ENCODE measurements around the gene CALD1. TPM values are rescaled to one million over a fixed set of nuclear protein-coding genes. Genes with fewer than 3 reads are reported as not detected.

CALD1 gene
- polyA plus RNA-seq, 2 of the 4 experiments (the other 2 are of a cell fraction), result 136 to 150 TPM

DNA sequence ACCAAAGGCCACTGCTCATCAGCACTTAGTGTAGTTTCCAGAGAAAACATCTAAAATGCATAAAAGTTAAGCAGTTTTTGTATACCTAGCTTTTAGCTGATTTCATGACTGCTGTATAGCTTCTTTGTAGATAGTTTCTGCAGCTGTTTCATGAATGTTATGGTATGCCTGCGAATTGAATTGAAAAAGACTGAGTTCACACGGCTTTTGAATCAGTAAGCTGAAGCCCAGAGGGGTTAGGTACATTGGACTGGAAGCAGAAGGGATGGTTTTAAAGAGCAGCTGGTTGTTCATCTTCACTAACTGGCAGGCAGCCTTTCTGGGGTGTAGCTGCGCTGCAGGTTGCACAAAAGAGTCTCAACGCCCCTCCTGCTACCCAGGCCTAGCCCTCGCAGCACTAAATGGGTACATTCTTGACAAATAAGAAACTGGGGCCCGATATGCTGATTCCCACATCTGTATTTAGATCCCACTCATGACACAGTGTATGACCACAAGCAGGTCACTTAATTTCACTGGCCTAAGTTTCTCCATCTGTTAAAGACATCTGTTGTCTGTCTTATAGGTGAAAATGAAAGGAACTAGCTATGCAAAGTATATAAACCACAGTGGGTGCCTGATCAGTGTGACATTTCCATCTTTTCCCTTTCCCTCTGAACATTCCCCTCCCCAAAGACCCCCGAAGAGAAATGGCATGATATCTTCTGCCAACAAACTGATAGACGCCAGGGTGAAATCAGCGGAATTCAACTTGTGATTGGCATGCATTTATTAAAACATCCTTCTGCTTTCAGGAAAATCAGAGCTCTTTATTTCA is 120.9 kb downstream of the CALD1 start:
- peaks cover 53% of the 10 kb centered on the region for H3K4me1 ChIP-seq
- DNase-seq (ENCODE audit: low read depth in 1 of 2, low spot score in 1 of 2), result no peak

GRCh38 chr7:134901389-134902020 is 122.1 kb downstream of the CALD1 start:
- POLR2A ChIA-PET, result interaction anchor here (1.5 kb wide), 1 partner anchor 11 kb away, joined by 5 read pairs; no protein-coding TSS in a partner anchor
- ATAC-seq, result peak; percentile 21 to 55; a peak in 4 of 6 replicates
- no peak for FAIRE-seq
- Histone ChIP-seq H3K4me3 (0 out of 3 replicates have a peak overlapping the region, but pooled peaks have one; percentile 7), H3K4me2 (peak overlapping the region; percentile 95), H3K9me3 (peaks cover 4% of the 10 kb centered on the region; the same call in 2 of the 3 replicates), H3K27ac (peak overlapping the region; percentile 86), H3K4me1 (peaks cover 53% of the 10 kb centered on the region)
- TF ChIP-seq KDM1A (IDR thresholded peaks at IDR 0.05; ENCODE audit: low read depth), result no peak
- no peak for TF ChIP-seq GATA3 (IDR thresholded peaks at IDR 0.05; ENCODE audit: borderline replicate concordance)
- no peak for TF ChIP-seq FOXS1 (CRISPR knock-in tag; IDR thresholded peaks at IDR 0.05)
- no peak for TF ChIP-seq ZFP36 (IDR thresholded peaks at IDR 0.05; ENCODE audit: borderline replicate concordance, partially characterized antibody)
- TF ChIP-seq EHF (CRISPR knock-in tag; IDR thresholded peaks at IDR 0.05), result no peak
- no peak for TF ChIP-seq MAFK (IDR thresholded peaks at IDR 0.05; ENCODE audit: partially characterized antibody)
- no peak for TF ChIP-seq POLR2A (IDR thresholded peaks at IDR 0.05; ENCODE audit: low read length)
- TF ChIP-seq NPAS2 (CRISPR knock-in tag; IDR thresholded peaks at IDR 0.05; ENCODE audit: borderline replicate concordance), result no peak
- TF ChIP-seq HOXB13 (CRISPR knock-in tag; IDR thresholded peaks at IDR 0.05; ENCODE audit: low read depth), result no peak
- TF ChIP-seq ZSCAN20 (CRISPR knock-in tag; IDR thresholded peaks at IDR 0.05), result no peak
- TF ChIP-seq NFE2L2 (conservative IDR thresholded peaks at IDR 0.05; ENCODE audit: low read length), result no peak
- TF ChIP-seq, protein P1, sequence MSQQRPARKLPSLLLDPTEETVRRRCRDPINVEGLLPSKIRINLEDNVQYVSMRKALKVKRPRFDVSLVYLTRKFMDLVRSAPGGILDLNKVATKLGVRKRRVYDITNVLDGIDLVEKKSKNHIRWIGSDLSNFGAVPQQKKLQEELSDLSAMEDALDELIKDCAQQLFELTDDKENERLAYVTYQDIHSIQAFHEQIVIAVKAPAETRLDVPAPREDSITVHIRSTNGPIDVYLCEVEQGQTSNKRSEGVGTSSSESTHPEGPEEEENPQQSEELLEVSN (IDR thresholded peaks at IDR 0.05; ENCODE audit: borderline replicate concordance, low read depth), result no peak
- TF ChIP-seq HDAC2 (IDR thresholded peaks at IDR 0.05), result no peak
- TF ChIP-seq, protein P2, sequence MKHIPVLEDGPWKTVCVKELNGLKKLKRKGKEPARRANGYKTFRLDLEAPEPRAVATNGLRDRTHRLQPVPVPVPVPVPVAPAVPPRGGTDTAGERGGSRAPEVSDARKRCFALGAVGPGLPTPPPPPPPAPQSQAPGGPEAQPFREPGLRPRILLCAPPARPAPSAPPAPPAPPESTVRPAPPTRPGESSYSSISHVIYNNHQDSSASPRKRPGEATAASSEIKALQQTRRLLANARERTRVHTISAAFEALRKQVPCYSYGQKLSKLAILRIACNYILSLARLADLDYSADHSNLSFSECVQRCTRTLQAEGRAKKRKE (CRISPR knock-in tag; IDR thresholded peaks at IDR 0.05; ENCODE audit: low read depth), result no peak
- TF ChIP-seq ZNF302 (CRISPR knock-in tag; IDR thresholded peaks at IDR 0.05), result no peak
- TF ChIP-seq ZC3H11A (IDR thresholded peaks at IDR 0.05), result no peak
- no peak for TF ChIP-seq HEYL (CRISPR knock-in tag; IDR thresholded peaks at IDR 0.05)
- peak in 1 of 2 experiments; percentile 47 for DNase-seq (ENCODE audit: low read depth in 1 of 2, low spot score in 1 of 2)
- CTCF ChIA-PET, result interaction anchor here (0.9 to 3.0 kb wide), 8 partner anchors 10 to 354 kb away, joined by 3 to 10 read pairs (median 3); partner anchors contain the start of gene AGBL3
- 32% methylated on average over 4 of the region's 4 CpGs for WGBS (ENCODE audit: missing lambda C conversion rate)

More for the DNA sequence above, 120.9 kb downstream of the CALD1 start:
- ATAC-seq, result peak; percentile 5 to 37; a peak in 2 of 6 replicates
- no peak for FAIRE-seq
- 83% methylated on average over 9 of the region's 9 CpGs for WGBS (ENCODE audit: missing lambda C conversion rate)
- CTCF ChIA-PET, result interaction anchor here (0.9 to 1.3 kb wide), 7 partner anchors 14 to 353 kb away, joined by 3 to 4 read pairs (median 3); partner anchors contain the start of gene AGBL3
- Histone ChIP-seq H3K4me2 (peak overlapping the region; percentile 95), H3K27ac (peak overlapping the region; percentile 86), H3K9me3 (peaks cover 13% of the 10 kb centered on the region; the same call in 2 of the 3 replicates), H3K4me3 (0 out of 3 replicates have a peak overlapping the region, but pooled peaks have one; percentile 16)
- POLR2A ChIA-PET, result interaction anchor here (1.5 kb wide), 1 partner anchor 9 kb away, joined by 5 read pairs; no protein-coding TSS in a partner anchor
- no peak for TF ChIP-seq HDAC2 (IDR thresholded peaks at IDR 0.05)
- TF ChIP-seq, protein P2 (CRISPR knock-in tag; IDR thresholded peaks at IDR 0.05; ENCODE audit: low read depth), result no peak
- no peak for TF ChIP-seq HOXB5 (CRISPR knock-in tag; IDR thresholded peaks at IDR 0.05)
- no peak for TF ChIP-seq RFX5 (IDR thresholded peaks at IDR 0.05)
- no peak for TF ChIP-seq EP300 (IDR thresholded peaks at IDR 0.05)
- no peak for TF ChIP-seq PHF8 (IDR thresholded peaks at IDR 0.05; ENCODE audit: borderline replicate concordance, low read depth)
- no peak for TF ChIP-seq TP53 (CRISPR knock-in tag; IDR thresholded peaks at IDR 0.05)
- no peak for TF ChIP-seq CHD4 (IDR thresholded peaks at IDR 0.05; ENCODE audit: borderline replicate concordance)
- no peak for TF ChIP-seq ELK1 (IDR thresholded peaks at IDR 0.05; ENCODE audit: low read depth, low read length)
- TF ChIP-seq ESRRA (IDR thresholded peaks at IDR 0.05; ENCODE audit: borderline replicate concordance, low read length), result no peak
- TF ChIP-seq MAFK (IDR thresholded peaks at IDR 0.05; ENCODE audit: partially characterized antibody), result no peak

Data from A549 (cell line).